Mucosa of descending colon (tissue), 3 donors: ENCODE data around the gene TBXA2R. TPM values are rescaled to one million over a fixed set of nuclear protein-coding genes. Genes with fewer than 3 reads are reported as not detected.

Experiments used
- ATAC-seq: fragments of 200-7000 bp; cut with Tn5 transposase; one replicate; pipeline ENCODE4 v1.9.1; 2020; ENCODE audit warnings: mild to moderate bottlenecking, moderate library complexity
- DNase-seq, 3 donors: peaks; one replicate each; pipeline ENCODE4 v3.0.0-alpha.2; 2020
- H3K36me3 ChIP-seq: fragments of 200-600 bp; one replicate; pipeline ENCODE4 v1.8.0; 2021; ENCODE audit warnings: low read depth, mild to moderate bottlenecking
- H3K4me1 ChIP-seq: fragments of 200-600 bp; one replicate; pipeline ENCODE4 v1.8.0; 2021; ENCODE audit warnings: low read depth, mild to moderate bottlenecking
- H3K4me3 ChIP-seq: fragments of 200-600 bp; one replicate; pipeline ENCODE4 v1.8.0; 2021; ENCODE audit warnings: mild to moderate bottlenecking
- H3K9me3 ChIP-seq: fragments of 200-600 bp; one replicate; pipeline ENCODE4 v1.8.0; 2021; ENCODE audit warnings: mild to moderate bottlenecking
- CTCF ChIP-seq: fragments of 200-600 bp; IDR thresholded peaks from one replicate; pipeline ENCODE4 v1.8.0; 2022; ENCODE audit warnings: antibody characterized with exemption, mild to moderate bottlenecking
- intact Hi-C, 2 donors: fragments of 100-400 bp; cut with DNase I in 1 of 2; cut with micrococcal nuclease in 1 of 2; formaldehyde crosslinking; loops; one replicate each; pipeline versions ENCODE4 v1.11.0 to v1.11.1; 2022; cut with DNase I, micrococcal nuclease
- total RNA-seq, 3 donors: library from RNA; stranded (reverse); fragmentation: NEBNext Ultra II Directional in 2 of 3; extraction: Animal tissue kit (Norgen Biotek cat#: 25700) in 2 of 3; gene quantifications; one replicate each; pipeline versions ENCODE4 v1.2.1 to v1.2.4, GENCODE V29; 2021 to 2023
- donor health status: DM: no; HTN: no; CAD: no; lungs with moderate emphysema.
- donor health status: DM: no; HTN: no; CAD: no.
- donor health status: DM: no; HTN: yes; CAD: no.

TBXA2R gene
- total RNA-seq, 3 donors from 2014 or later: 0.72 to 2.3 (median 1.1) TPM

- no peaks in the 10 kb centered on the region for H3K36me3 ChIP-seq
- no peak for TF ChIP-seq CTCF
- peaks cover 8% of the 10 kb centered on the region for H3K4me1 ChIP-seq
- H3K9me3 ChIP-seq: no peaks in the 10 kb centered on the region
- no peak overlapping the region for H3K4me3 ChIP-seq
- DNase-seq (no peak), ATAC-seq (no peak)
- intact Hi-C loops: loop anchor here in 1 of 2 donors (10.0 kb wide), 1 partner anchor 67 kb away; no protein-coding TSS in a partner anchor
Measured at GRCh38 chr19:3611841-3612240, 5.2 kb upstream of the TBXA2R start.

- H3K4me1 ChIP-seq: peaks cover 16% of the 10 kb centered on the region
- no peak for DNase-seq
- intact Hi-C loops: loop anchor here in 1 of 2 donors (10.0 kb wide), 1 partner anchor 66 kb away; no protein-coding TSS in a partner anchor
- no peak for ATAC-seq
- no peaks in the 10 kb centered on the region for H3K9me3 ChIP-seq
- no peak for TF ChIP-seq CTCF
- H3K4me3 ChIP-seq: no peak overlapping the region
- no peaks in the 10 kb centered on the region for H3K36me3 ChIP-seq
Measured at GRCh38 chr19:3610745-3611717, 4.4 kb upstream of the TBXA2R start.

- ATAC-seq: no peak
- no peak overlapping the region for H3K4me3 ChIP-seq
- H3K9me3 ChIP-seq: no peaks in the 10 kb centered on the region
- H3K4me1 ChIP-seq: peaks cover 24% of the 10 kb centered on the region
- TF ChIP-seq CTCF: no peak
- no peaks in the 10 kb centered on the region for H3K36me3 ChIP-seq
- DNase-seq: no peak
- intact Hi-C loops: loop anchor here in 1 of 2 donors (10.0 kb wide), 1 partner anchor 65 kb away; no protein-coding TSS in a partner anchor
Measured at GRCh38 chr19:3609779-3610719, 3.4 kb upstream of the TBXA2R start.

GRCh38 chr19:3608750-3609322, 2.2 kb upstream of the TBXA2R start:
- H3K9me3 ChIP-seq: no peaks in the 10 kb centered on the region
- DNase-seq (no peak), ATAC-seq (no peak)
- intact Hi-C loops: no loop called here
- H3K4me3 ChIP-seq: no peak overlapping the region
- no peak for TF ChIP-seq CTCF
- H3K36me3 ChIP-seq: no peaks in the 10 kb centered on the region
- H3K4me1 ChIP-seq: peaks cover 28% of the 10 kb centered on the region

GRCh38 chr19:3608079-3608641, 1.5 kb upstream of the TBXA2R start:
- DNase-seq (no peak), ATAC-seq (no peak)
- intact Hi-C loops: no loop called here
- Histone ChIP-seq H3K36me3 (no peaks in the 10 kb centered on the region), H3K4me1 (peaks cover 28% of the 10 kb centered on the region), H3K9me3 (no peaks in the 10 kb centered on the region), H3K4me3 (no peak overlapping the region)
- TF ChIP-seq CTCF: no peak
